Astrocyte (in vitro differentiated cells and primary cell): ENCODE data around the gene C3orf80. TPM values are rescaled to one million over a fixed set of nuclear protein-coding genes. Genes with fewer than 3 reads are reported as not detected.

Source experiments
- DNase-seq: peaks from one replicate; pipeline ENCODE4 v3.0.0-alpha.2; 2010; ENCODE audit warnings: low read depth
- FAIRE-seq: peaks from 2 replicates; lab custom pipeline; 2011; peaks lifted over from hg19 to GRCh38; lab: Jason Lieb, UNC
- H2AFZ ChIP-seq: 2 replicates; pipeline ENCODE4 v1.6.0; 2012; ENCODE audit warnings: low read depth, low read length, inconsistent platforms
- H3K27ac ChIP-seq: 2 replicates; pipeline ENCODE4 v1.5.1; 2011; ENCODE audit warnings: low read depth, low read length, inconsistent platforms
- H3K27me3 ChIP-seq: 2 replicates; pipeline ENCODE4 v1.6.0; 2011; ENCODE audit warnings: low read length, inconsistent platforms; ENCODE audit not compliant: insufficient read depth
- H3K36me3 ChIP-seq: 2 replicates; pipeline ENCODE4 v1.5.1; 2011; ENCODE audit warnings: low read length, inconsistent platforms; ENCODE audit not compliant: insufficient read depth
- H3K4me1 ChIP-seq: 2 replicates; pipeline ENCODE4 v1.5.1; 2011; ENCODE audit warnings: low read length, inconsistent platforms; ENCODE audit not compliant: insufficient read depth
- H3K4me2 ChIP-seq: 2 replicates; pipeline ENCODE4 v1.6.0; 2012; ENCODE audit warnings: low read length, inconsistent platforms
- H3K4me3 ChIP-seq: 2 replicates; pipeline ENCODE4 v1.5.1; 2011; ENCODE audit warnings: low read depth, mild to moderate bottlenecking, low read length, inconsistent platforms; ENCODE audit not compliant: insufficient read depth
- H3K79me2 ChIP-seq: 2 replicates; pipeline ENCODE4 v1.6.0; 2012; ENCODE audit warnings: mild to moderate bottlenecking, low read length, inconsistent platforms; ENCODE audit not compliant: insufficient read depth
- H3K9ac ChIP-seq: 2 replicates; pipeline ENCODE4 v1.6.0; 2012; ENCODE audit warnings: mild to moderate bottlenecking, low read length, inconsistent platforms
- H3K9me3 ChIP-seq: 2 replicates; pipeline ENCODE4 v1.5.1; 2012; ENCODE audit warnings: low read depth, mild to moderate bottlenecking, low read length, inconsistent platforms; ENCODE audit not compliant: insufficient read depth
- H4K20me1 ChIP-seq: 2 replicates; pipeline ENCODE4 v1.6.0; 2012; ENCODE audit warnings: low read length, inconsistent platforms; ENCODE audit not compliant: insufficient read depth
- H3K27ac Mint-ChIP-seq: one replicate; pipeline ENCODE4 v1.8.0; 2021; ENCODE audit warnings: mild to moderate bottlenecking, mixed read lengths; ENCODE audit not compliant: unreplicated experiment
- H3K27me3 Mint-ChIP-seq: one replicate; pipeline ENCODE4 v1.8.0; 2021; ENCODE audit warnings: low read depth, mixed read lengths; ENCODE audit not compliant: unreplicated experiment
- H3K36me3 Mint-ChIP-seq: one replicate; pipeline ENCODE4 v1.8.0; 2021; ENCODE audit warnings: low read depth, mixed read lengths; ENCODE audit not compliant: unreplicated experiment
- H3K4me1 Mint-ChIP-seq: one replicate; pipeline ENCODE4 v1.8.0; 2021; ENCODE audit warnings: low read depth, mixed read lengths; ENCODE audit not compliant: unreplicated experiment
- H3K4me3 Mint-ChIP-seq: one replicate; pipeline ENCODE4 v1.8.0; 2021; ENCODE audit warnings: mild to moderate bottlenecking, moderate library complexity, mixed read lengths; ENCODE audit not compliant: unreplicated experiment
- H3K9me3 Mint-ChIP-seq: one replicate; pipeline ENCODE4 v1.8.0; 2021; ENCODE audit warnings: mild to moderate bottlenecking, mixed read lengths; ENCODE audit not compliant: unreplicated experiment
- EZH2 ChIP-seq: IDR thresholded peaks from 2 replicates; pipeline ENCODE4 v1.6.1; 2012; ENCODE audit warnings: mild to moderate bottlenecking, low read length, inconsistent platforms; ENCODE audit not compliant: insufficient read depth
- total RNA-seq: library from RNA; stranded (reverse); gene quantifications from 2 replicates; pipeline ENCODE4 v1.2.1, GENCODE V29; 2021
- TF ChIP-seq, protein P1 (sequence below): IDR thresholded peaks from 2 replicates; pipeline ENCODE4 v1.5.1; 2011; ENCODE audit warnings: low read depth, mild to moderate bottlenecking, inconsistent platforms, low read length, moderate library complexity; ENCODE audit not compliant: insufficient read depth

The C3orf80 gene
- total RNA-seq, 1 donor from 2014 or later, result 6.5 TPM

DNA sequence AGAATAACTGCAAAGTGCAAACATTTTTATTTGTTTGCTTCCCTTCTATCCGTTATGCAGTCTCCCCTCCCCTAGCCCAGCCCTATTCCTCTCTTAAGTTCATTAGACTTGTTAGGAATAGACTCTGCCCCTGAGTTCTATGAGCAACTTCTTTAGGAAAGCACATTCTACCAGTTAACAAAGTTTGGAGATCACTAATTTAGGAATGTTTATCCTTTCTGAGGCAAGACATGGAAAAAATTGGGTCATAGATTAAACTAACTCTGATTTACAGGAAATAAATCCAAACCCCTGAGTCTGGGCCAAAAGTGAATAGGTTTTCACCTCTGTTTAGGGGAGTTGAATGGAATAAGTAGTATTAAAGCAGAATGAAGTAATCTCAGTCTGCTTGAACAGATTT is 34.4 kb downstream of the C3orf80 start:
- Mint-ChIP-seq H3K27me3 (no peaks in the 10 kb centered on the region), H3K36me3 (peaks cover 6% of the 10 kb centered on the region), H3K9me3 (peaks cover 2% of the 10 kb centered on the region), H3K4me1 (peaks cover 2% of the 10 kb centered on the region), H3K4me3 (no peak overlapping the region), H3K27ac (no peak overlapping the region)
- FAIRE-seq (no peak), DNase-seq (peak; percentile 14)
- Histone ChIP-seq H3K4me3 (no peak overlapping the region), H3K9ac (no peak overlapping the region), H3K27ac (no peak overlapping the region), H3K4me1 (no peaks in the 10 kb centered on the region), H3K36me3 (no peaks in the 10 kb centered on the region), H2AFZ (no peak overlapping the region), H3K79me2 (no peaks in the 10 kb centered on the region), H4K20me1 (no peaks in the 10 kb centered on the region), H3K27me3 (no peaks in the 10 kb centered on the region), H3K4me2 (no peak overlapping the region), H3K9me3 (no peaks in the 10 kb centered on the region)
- TF ChIP-seq, protein P1, sequence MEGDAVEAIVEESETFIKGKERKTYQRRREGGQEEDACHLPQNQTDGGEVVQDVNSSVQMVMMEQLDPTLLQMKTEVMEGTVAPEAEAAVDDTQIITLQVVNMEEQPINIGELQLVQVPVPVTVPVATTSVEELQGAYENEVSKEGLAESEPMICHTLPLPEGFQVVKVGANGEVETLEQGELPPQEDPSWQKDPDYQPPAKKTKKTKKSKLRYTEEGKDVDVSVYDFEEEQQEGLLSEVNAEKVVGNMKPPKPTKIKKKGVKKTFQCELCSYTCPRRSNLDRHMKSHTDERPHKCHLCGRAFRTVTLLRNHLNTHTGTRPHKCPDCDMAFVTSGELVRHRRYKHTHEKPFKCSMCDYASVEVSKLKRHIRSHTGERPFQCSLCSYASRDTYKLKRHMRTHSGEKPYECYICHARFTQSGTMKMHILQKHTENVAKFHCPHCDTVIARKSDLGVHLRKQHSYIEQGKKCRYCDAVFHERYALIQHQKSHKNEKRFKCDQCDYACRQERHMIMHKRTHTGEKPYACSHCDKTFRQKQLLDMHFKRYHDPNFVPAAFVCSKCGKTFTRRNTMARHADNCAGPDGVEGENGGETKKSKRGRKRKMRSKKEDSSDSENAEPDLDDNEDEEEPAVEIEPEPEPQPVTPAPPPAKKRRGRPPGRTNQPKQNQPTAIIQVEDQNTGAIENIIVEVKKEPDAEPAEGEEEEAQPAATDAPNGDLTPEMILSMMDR, result no peak
- TF ChIP-seq EZH2, result no peak

DNA sequence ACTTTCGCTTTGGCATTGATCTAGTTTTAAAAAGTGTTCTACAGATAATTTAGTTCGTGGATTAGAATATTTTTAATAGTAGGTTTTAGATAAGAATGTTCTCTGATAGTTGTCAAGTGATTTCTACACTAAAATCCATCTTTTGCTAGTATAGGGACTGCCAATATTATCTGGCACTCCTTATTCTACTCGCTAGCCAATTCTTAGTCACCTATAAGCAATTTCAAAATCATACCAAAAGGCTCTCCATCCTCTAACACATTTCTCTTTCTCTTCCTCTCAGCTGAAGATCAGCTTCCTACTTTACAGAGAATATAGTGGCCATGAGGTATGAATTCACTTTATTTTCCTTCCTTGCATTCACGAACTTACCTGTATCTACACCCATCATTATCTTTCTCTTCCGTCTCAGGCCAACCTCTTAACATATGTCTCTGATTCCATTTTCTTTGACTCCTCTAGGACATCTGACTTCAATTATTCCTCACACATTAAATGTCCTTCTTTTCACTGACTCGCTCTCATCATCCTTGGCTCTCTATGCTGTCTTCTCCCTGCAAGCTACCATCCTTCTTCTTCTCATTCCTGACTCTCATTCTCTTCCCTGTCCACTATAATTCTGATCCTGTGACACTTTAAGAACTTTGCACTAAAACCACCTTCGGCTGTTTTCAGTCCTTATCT is 35.5 kb downstream of the C3orf80 start:
- H3K4me3 Mint-ChIP-seq, result no peak overlapping the region
- no peak overlapping the region for H3K27ac ChIP-seq
- no peak overlapping the region for H2AFZ ChIP-seq
- TF ChIP-seq EZH2, result no peak
- TF ChIP-seq, protein P1, result no peak
- no peak overlapping the region for H3K27ac Mint-ChIP-seq
- FAIRE-seq (no peak), DNase-seq (no peak)
- H3K4me1 ChIP-seq, result no peaks in the 10 kb centered on the region
- no peaks in the 10 kb centered on the region for H4K20me1 ChIP-seq
- no peak overlapping the region for H3K4me3 ChIP-seq
- peaks cover 6% of the 10 kb centered on the region for H3K36me3 Mint-ChIP-seq
- H3K27me3 ChIP-seq, result no peaks in the 10 kb centered on the region
- no peaks in the 10 kb centered on the region for H3K79me2 ChIP-seq
- no peak overlapping the region for H3K4me2 ChIP-seq
- peaks cover 2% of the 10 kb centered on the region for H3K4me1 Mint-ChIP-seq
- peaks cover 2% of the 10 kb centered on the region for H3K9me3 Mint-ChIP-seq
- no peaks in the 10 kb centered on the region for H3K9me3 ChIP-seq
- no peaks in the 10 kb centered on the region for H3K27me3 Mint-ChIP-seq
- no peak overlapping the region for H3K9ac ChIP-seq
- H3K36me3 ChIP-seq, result no peaks in the 10 kb centered on the region

DNA sequence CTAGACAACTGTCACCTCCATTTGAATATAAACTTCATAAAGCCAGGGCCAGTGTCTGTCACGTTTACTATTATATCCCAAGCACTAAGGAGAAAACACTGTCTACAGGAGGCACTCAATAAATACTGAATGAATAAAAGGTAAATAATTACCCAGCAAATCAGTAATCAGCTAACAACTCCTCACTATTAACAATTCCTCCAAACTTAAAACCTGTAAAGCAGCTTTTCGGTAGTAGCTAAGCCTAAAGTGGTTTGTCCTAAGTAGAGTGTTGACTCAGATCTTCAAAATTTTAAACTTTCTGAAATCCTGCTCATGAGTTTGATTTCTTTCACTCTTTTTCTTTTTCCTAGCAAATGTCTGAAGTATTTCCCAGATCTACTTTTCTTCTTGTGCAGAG is 39.9 kb downstream of the C3orf80 start:
- H3K27me3 Mint-ChIP-seq, result no peaks in the 10 kb centered on the region
- Histone ChIP-seq H3K27ac (no peak overlapping the region), H4K20me1 (no peaks in the 10 kb centered on the region), H3K27me3 (no peaks in the 10 kb centered on the region), H3K4me3 (no peak overlapping the region), H3K9ac (no peak overlapping the region), H2AFZ (no peak overlapping the region), H3K4me2 (no peak overlapping the region), H3K4me1 (no peaks in the 10 kb centered on the region), H3K9me3 (no peaks in the 10 kb centered on the region), H3K36me3 (no peaks in the 10 kb centered on the region), H3K79me2 (no peaks in the 10 kb centered on the region)
- H3K4me1 Mint-ChIP-seq, result no peaks in the 10 kb centered on the region
- peaks cover 4% of the 10 kb centered on the region for H3K36me3 Mint-ChIP-seq
- no peak overlapping the region for H3K27ac Mint-ChIP-seq
- DNase-seq, result no peak
- no peak overlapping the region for H3K4me3 Mint-ChIP-seq
- no peak for FAIRE-seq
- H3K9me3 Mint-ChIP-seq, result no peaks in the 10 kb centered on the region
- TF ChIP-seq, protein P1, result no peak
- no peak for TF ChIP-seq EZH2
